Bone marrow (tissue), 2 donors: ENCODE results near the gene LRMDA.

Experiments
- DNase-seq, 2 donors: peaks; one replicate each; lab custom pipeline; 2025; lab: John Stamatoyannopoulos, UW

The LRMDA gene

DNA sequence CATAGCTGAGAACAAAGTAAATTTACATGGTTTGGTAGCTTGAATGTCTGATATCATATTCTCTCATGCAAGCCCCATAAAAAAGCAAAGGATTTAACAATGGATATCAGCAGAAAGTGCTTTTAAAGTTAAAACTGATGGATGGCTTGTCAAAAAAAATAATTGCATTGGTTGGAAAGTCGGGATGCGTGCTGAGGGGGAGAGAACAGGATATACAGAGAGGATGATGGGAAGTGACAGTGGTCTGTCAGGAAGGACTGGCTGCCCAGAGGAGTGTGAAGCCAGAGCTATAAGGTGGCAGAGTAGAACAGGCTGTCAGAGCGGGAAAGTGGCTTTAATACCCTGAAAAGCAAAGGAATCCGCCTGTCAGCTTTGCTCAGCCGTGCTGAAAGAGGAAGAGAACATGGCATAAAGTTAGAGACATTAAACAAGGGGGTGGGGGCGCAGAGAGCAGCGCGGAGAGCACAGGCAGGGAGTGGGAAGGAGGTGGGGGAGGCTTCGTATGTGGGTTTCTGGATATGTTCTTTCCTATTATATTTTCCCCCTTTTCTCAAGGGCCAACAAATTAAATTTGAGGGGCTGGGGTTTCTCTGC lies 493.0 kb downstream of the LRMDA start:
- no peak for DNase-seq

DNA sequence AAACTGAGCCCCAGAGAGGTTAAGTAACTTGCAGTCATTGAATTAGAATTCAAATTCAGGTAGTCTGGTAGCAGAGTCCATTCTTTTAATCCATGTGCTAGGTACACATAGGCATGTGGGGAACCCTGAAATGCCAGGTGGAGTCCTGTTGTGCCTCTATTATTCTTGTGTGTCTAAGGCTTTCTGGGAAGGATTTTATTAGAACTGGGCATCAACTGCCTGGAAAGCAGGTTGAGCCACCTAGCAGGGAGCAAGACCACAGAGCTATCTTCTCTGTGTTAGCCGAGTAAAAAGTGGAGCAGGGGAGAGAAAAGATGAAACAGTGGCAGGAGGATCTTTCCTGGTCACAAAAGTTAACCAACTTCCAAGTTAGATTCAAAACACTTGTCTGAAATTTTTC lies 494.6 kb downstream of the LRMDA start:
- no peak for DNase-seq

DNA sequence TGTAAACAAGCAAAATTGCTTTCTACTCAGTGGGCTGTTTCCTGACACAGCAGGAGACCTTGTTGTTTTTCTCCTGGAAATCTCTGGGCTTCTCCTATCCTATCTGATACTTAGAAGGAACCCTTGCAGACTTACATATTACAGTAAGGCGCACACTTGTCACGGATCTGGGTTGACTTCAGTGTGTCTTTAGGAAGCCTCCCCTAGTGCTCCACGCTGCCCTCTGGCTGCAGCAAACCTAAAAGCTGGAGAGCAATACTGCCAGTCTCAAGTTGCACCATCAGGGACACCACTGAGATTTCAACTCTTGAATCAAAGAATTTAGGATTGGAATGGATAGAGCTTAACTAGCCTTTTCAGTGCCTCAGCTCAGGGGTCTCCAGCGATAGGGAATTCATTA lies 495.3 kb downstream of the LRMDA start:
- DNase-seq, result no peak

DNA sequence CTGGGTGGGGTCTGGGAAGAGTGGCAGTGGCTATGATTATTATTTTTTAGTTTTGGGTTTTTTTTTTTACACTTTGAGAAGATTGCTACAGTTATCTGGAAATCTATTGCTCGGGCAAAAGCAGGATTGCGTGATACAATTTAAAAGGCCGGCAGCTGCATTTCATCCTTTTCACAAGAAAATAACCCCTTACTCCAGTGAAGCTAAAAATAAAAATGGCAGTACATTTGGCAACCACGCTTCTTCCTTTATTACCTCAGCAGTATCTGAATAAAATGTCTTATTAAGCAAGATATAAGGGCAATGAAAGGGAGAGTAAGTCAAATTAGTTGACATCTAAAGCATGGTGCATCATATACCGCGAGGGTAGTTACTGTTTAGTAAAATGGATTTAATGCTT lies 496.8 kb downstream of the LRMDA start:
- DNase-seq, result no peak

DNA sequence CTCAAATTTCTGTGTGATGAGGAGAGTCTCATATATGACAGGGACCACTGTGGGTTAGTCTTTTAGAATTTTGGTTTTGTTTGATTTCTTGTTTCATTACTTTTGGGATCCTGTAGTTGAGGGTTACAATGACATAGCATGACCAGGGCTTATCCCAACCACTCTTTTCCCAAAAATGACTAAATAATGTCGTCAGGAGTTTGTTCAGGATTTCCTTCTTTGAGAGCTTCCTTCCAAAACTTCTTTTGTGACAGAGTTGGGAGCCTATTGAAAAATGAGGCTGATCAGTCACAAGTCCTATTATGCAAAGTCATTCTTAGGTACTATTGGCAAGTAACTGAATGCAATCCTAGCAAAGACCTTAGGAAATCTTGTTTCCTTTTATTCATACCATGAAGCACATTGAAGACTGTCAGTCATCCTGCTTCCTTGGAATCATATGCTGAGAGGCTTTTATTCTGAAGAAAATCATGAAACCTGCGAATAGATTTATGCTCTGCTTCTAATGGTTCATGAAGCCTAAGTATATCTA lies 498.3 kb downstream of the LRMDA start:
- no peak for DNase-seq

DNA sequence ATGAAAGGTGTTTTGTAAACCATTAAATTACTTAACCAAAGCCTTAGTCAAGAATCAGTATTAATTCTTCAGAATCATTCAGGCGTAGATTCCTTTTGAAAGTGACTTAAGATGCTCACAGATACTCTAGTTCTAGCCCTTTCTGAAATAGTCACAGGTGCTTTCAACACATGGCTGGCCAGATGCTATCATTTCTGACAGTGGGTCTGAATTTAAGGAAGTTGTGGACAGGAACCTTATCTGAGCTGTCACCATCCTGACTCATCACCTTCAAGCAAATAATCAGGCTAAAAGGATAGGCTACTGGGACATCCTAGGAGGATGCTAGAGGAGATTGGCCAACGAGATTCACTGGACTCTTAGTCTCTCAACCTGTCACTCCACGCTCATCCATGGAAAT lies 501.5 kb downstream of the LRMDA start:
- DNase-seq, result no peak

DNA sequence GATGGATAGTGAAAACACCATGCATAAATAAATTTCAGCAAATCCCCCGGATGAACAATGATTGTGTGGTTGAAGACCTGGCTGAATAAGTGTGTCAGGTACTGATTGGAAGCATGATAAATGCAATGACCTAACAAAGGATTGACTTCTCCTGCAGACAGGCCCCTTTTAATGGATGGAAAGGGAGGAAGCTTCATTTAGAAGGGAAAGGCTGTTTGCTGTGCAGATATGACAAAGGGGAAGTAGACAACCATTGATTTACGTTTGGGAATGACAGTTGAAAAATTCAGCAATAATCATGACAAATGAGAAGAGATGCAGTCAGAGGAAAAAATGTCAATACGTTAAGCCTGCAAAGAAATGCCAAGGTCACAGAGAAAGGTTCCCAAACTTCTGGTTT lies 503.8 kb downstream of the LRMDA start:
- DNase-seq, result no peak

DNA sequence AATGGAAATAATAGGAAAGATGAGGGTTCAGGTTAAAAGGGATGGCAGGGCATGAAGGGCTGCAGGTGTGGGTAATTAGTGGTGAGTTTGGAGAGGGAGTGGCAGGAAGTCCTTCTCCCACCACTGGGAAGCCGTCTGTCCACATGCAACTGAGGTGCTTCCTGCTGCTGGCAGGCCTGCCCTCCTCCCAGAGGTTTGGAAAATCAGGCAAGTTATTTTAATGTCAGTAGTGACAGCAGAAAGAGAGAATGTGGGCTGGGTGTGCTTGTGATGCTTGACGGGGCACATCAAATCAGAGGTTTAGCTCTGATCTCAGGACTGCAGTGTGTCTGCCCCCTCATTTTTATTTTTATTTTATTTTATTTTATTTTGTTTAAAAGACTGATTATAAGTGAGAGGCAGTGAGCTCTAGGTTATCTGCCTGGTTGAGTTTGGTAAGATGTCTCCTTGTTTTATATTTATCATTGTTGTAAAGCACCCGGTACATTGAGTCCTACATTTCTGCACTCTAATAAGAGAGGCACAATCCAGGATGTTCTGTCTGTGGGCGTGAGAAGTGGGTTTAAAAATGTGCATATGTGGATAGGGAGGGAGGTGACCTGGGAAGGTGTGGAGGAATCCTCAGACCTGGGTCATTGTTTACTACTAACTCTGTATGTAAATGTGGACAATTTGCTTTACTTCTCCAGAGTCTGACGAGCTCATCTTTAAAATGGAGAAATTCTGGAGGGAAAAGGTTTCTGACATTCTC lies 504.4 kb downstream of the LRMDA start:
- no peak for DNase-seq

DNA sequence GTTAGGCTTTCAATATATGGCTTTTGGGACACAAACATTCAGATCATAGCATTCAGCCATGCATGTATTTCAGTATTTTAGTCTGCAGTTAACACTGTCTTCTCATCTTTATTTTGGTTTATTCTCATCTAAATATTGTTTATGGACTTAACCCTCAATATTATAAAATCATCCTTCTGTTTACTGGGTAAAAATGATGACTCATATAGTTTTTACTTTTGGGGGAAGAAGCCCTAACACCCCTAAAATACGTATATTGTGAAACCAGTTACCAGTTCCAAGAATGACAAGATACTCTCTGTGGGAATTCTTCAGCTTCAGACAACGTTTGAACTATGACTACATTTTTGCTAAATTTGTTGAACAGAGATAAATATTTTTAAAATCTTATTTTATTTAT lies 505.4 kb downstream of the LRMDA start:
- DNase-seq, result no peak

DNA sequence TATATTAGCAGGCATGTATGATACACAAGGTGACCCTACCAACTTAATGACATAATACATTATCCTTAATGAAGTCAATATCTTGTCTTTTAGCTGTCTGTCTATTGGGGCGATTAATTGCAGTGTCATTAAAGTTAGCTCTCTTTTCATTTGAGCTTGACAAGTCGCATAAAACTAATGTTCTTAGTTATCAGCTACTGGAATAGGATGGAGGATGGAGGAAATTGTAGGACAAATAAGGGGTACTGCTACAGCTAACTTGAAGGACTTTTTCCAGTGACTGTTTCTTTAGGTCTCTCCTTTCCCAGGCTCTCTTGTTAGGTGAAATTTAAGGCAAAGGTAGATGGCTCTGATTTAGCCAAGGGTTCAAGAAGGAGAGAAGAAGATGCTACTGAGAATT lies 506.4 kb downstream of the LRMDA start:
- DNase-seq, result no peak

DNA sequence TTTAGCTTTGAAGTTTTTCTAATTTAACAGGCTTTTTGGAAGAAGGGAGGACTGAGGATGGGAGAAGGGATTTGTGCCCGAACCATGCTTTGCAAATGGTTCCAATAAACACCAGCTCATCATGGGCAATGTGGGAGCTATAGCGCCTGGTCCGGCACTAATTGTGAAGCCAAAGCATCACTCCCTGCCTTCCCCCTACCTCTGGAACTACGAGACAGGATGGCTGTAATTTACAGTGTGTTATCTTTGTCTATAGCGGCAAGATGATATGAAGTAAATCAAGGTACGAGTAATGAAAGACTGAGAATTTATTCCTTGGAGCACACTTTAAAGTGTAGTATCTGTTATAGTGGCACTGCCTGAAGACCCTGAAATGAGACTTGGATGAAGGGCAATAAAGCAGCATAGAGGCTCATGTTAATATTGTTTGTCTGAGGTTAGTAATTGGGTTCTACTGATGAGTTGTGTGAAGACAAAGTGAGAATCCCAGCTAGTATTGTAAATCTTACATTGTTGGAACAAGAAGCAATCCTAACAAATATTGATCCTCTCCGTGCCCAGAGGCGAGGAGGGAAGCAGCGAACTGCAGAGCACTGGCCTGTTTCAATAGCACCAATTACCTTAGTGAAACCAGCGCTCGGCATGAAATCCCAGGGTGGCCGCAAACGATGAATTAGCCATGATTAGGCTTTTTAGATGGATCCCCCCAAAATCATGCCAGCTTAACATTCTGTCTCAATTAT lies 507.1 kb downstream of the LRMDA start:
- no peak for DNase-seq

DNA sequence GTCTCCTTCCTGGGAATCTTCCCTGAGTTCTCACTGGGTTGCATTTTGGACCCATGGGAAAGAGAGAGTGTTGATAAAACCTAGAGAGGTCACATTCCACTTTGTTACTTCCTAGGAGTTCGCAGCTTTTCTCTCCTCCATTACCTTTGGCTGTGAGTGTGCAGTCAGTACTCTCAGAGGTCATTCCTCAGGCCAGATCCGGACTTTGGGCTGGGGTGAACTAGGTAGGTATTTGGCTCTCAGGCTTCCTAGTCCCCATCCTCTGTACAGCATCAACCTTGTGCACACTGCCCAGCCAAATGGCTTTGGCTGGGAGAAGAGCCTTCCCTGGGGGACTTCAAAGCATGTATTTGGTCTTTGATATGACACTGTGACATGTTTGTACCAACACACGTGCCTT lies 508.1 kb downstream of the LRMDA start:
- DNase-seq, result no peak

DNA sequence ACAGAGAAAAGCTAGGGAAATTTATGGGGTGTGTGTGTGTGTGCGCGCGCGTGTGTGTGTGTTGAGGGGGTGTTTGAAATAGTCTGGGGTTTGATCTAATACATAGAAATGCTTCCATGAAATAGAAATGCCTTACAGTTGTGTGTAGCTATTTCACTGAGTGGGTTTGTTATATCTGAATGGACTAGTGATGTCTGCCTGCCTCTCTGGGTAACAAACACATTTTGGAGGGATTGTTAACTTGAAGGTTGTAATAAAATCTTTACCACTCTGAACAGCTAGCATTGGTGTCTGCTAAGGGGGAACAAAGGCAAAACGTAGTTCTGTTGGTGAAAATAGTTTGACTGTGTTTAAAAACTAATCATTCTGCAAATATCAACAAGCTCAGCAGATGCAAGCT lies 509.3 kb downstream of the LRMDA start:
- DNase-seq, result no peak

DNA sequence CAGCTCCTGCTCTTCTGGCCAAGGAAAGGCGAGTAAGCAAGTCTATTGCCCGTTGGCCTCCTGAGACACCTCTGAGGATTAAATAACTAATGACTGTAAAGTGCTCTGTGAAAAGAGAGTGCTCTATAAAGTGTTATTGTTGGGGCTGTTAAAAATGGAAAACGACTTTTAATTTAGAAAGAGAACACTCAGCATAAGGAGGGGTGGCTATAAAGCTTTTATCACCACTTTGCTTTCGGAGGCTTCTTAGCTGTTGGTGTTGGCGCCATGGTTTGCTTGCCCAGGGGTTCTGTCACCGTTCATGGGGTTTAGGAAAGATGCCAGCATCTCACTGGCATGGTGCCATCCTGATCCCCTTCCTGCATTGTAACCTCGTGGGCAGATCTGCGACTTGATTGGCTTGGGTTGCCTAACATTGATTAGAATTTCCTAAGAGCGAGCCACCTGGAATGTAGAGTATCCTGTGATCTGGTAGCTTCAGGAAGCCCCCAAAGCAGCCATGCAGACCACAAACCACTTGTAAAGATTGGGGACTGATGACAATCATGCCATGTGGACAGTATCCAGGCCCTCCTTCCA lies 509.9 kb downstream of the LRMDA start:
- no peak for DNase-seq

DNA sequence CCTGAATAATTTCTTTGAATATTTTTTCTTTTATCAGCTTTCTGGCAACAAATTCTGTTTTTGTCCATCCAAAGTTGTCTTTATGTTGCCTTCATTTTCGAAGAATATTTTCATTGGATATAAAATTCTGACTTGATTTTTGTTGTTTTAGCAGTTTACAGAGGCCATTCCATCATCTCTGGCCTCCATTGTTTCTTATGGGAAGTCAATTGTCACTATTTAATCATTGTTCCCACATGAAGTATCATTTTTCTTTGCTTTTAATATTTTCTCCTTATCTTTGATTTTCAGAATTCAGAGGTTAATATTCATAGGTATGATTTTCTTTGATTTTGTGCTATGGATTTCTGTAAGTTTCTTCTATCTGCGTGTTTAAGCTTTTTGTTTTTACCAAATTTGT lies 512.6 kb downstream of the LRMDA start:
- no peak for DNase-seq

DNA sequence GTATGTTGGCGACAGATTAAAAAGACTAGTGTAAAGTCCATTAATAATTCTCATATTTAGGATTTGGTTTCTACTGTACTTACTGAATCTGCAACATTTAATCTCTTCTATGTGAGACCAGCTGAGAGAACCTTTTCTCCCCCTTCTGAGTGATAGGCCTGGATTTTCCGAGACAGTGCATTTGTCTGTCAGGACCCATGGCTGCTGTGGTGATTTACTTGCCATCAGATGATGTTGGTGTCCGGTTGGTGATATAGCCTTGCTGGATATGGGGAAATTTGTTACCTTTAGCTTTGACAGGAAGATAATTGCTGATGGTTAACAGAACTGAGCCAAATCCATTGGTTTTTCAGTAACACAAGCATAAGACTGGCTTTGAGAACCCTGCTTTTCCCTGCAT lies 517.2 kb downstream of the LRMDA start:
- no peak for DNase-seq

DNA sequence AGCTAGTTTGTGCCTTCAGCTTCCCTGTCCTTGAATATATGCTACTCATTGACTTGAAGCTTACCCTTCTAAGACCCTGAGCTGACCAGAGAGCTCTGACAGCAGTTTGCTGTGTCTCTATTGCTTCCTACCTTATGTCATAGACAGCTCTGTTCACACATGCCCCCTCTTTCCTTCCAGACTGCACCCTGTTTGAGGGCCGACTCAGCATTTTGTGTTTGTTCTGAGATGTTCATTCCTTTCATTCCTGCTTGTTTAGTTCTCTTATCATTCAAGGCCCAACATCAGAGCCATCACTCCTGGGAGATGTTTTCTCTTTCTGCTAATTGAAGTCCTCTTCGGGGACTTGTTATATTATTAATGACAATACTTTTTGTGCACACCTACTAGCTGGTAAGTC lies 518.9 kb downstream of the LRMDA start:
- DNase-seq, result no peak

DNA sequence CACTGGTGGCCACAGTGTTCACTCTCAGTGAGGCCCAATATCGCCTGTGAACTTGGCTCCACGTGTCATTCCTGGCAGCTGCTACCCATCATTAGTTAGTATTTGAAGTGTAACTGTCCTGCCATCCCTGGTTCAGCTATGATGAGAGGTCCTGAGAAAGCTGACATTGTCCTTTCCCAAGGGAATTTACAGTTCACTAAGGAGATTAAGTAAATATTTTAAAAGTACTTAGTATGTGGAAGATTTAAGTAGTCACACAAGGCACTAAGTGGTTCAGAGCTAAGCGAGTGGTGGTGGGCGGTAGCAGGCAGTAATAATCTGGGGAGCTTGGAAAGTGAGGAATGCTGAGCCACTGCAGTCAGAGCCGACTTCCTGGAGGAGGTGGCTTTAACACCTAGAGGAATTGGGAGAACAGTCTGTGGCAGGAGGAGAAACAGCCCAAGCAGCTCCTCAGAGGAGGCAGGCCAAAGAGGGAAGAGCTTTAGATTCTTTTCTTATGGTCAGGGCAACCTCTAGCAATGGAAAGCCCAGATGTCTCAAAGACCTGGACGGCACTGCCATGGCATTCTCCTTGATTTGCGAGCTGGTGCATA lies 519.7 kb downstream of the LRMDA start:
- no peak for DNase-seq

DNA sequence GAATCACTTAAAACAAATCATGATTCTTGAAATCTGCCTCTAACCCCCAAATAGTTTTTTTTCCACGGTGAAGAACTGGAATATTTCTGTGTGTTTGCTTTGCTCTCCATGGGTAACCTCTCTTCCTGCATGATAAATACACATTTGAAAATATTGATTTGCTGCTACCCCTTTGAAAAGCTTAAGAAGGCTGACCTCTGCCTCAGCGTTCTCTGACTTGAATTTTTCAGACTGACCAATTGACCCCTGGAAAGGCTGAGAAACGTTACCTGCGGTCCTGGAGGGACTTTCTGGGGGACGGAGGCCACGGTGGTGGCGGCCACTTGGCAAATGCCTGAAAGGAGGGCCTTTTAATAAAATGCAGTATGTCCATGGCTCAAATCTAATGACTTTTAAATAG lies 520.2 kb downstream of the LRMDA start:
- no peak for DNase-seq

DNA sequence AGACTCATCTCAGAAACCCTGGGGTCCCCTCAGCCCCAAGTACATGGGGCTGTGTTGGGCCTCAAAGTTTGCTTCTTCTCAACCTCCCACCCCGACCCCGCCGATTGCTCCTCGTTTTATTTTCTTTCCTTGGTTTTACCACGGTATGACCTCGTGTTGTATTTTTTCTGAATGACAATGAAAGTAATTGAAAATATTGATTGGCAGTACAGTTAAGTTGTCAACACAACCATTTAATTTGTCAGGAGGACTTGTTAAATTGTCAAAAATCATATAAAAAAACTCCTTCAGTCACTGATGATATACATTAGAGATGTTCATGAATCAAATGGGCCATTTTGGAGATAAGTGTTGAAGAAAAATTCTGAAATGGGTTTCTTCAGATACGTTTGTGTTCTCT lies 520.7 kb downstream of the LRMDA start:
- DNase-seq, result no peak

DNA sequence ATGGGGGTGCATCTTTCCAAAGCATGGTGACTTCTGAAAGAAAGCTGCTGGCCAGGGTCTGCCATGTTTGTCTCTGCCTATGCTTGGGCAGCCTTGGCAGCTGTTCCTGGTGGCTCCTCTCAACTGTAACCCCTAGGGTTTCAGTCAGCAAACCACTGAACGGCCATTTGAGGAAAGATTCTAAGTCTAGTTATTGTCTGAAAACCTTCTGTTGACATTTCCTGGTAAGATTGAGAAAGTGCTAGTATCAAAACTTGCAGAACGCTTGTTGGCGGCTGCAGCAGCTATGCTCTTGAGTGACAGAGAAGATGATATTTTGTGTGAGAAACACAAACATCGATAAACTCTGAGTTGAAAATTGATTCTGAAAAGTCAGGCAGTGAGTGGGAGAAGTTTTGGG lies 523.1 kb downstream of the LRMDA start:
- no peak for DNase-seq

DNA sequence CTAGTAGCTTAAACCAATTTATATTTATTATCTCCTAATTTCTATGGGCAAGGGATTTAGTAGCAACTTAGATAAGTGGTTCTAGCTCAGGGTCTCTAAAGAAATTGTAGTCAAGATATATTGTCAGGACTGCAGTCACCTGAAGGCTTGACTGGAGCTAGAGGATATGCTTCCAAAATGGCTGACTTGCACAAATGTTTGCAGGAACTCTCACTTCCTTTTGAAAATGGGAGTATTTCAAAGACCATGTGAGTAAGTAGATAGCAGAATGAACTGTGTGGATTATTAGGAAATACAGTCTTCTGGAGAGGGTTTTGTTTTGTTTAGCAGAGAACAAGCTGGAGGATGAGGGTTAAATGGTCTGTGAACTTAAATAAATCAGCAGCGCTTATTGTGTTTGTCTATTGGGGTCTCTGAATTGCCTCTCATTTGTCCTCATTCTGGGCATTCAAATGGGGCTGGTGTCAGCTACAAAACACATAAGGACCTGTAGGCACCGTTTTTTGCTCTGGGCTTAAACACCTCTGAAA lies 524.6 kb downstream of the LRMDA start:
- DNase-seq, result no peak
